GM18526 (cell line): ENCODE results near the gene CAMK2N1.

Experiments used
- POLR2A ChIP-seq: IDR thresholded peaks from 3 replicates; pipeline ENCODE4 v1.6.1; 2011; ENCODE audit not compliant: insufficient read length; ENCODE audit errors: extremely low read depth

CAMK2N1 gene

DNA sequence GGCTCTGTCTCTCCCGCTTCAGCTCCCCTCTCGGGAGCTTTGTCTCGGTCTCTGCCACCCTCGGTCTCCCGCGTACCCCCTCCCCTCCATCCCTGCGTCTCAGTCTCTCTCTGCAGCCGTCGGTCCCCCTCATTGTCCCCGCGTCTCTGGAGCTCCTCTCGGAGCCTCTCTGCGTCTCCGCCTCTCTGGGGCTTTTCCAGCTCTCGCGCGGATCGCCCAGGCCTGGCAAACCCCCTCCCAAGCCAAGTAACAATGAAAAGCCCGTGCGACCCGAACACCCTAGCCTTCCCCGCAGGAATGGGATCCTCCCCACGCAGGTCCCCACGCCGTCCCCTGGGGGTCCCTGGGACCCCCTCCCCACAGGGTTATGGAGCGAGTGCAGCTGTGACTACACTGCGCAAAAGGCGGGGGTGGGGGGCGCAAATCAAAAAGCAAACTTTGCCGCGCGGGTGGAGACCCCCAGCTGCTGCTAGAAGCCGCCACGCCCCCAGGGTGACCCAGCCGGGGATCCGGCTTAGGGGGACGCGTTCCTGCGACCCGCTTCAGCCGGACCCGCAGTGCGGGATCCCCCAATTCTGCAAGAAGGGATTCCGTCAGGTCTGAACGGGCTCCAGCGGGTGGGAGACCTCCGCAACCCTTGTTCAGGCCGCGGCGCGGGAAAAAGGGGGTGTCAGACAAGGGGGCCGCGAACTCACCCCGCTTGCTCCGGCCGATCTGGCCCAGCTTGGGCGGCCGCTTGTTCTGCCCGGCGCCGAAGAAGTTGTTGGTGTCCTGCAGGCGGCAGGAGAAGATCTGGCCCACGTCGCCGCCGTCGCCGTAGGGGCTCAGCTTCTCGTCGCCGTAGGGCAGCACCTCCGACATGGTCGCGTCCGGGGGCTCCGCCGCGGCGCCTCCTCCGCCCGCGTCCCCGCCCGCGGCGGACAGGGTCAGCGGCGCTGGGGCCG, 1.2 kb downstream of the CAMK2N1 start:
- TF ChIP-seq POLR2A: no peak

DNA sequence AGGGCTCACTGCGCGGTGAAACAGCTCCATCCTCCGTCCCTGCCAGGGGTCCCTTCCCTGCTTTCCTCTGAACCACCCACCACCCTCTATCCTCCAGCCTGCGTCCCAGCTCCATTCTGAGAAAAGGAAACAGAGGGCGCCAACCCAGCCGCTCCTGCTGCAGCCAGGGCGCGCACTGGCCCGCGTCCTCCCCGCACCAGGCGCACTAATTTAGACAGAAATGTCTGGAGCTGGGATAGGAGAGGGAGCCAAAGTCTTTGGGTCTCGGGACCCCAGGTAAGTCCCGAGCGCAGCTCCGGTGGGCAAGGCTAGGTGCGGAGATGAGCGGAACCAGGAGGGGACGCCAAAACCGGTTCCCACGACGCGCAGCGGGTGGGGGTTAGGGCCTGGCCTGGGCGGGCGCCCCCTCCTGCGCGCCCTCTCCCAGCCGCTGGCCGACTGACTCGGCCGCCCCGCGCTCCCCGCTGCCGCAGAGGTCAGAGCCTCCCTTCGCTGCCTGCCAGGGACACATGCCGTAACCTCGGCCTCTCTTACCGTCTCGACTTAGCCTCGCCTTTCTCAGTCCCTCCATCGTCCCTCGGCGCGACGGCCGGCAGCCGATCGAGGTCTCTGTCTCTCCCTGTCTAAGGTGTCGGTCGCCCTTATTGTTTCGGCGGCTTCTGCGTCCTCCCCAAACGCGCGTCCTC, 2.0 kb downstream of the CAMK2N1 start:
- no peak for TF ChIP-seq POLR2A

DNA sequence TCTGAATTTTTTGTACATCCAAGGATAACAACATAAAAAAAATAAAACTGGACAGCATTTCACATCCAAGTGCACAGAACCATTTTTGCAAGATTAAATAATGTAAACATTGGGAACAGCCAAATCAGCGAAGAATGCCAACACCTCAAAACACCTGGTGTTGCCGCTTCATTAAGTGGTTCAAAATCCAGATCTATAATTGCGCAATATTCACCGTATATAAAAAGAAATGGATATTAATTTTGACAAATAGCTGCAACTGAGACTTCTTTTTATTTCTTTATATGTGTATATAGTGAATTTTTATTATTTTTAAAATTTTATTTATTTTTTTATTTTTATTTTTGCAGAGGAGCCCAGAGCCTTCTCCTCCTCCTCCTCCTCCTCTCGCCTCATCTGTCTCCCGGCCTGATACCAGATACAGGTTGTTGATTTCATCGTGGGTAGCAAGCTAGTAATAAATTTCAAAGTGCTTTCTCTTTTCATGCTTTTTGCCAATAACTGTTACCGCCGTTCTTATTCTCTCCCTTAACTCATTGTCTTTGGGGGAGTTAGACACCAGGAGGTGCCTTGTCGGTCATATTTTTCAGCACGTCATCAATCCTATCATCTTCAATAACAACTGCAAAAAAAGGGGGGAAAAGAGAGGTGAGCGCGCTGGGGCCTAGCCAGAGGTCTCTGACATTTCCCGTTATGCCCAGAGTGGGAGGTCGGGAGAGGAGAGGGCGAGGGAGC, 2.7 kb downstream of the CAMK2N1 start:
- no peak for TF ChIP-seq POLR2A

DNA sequence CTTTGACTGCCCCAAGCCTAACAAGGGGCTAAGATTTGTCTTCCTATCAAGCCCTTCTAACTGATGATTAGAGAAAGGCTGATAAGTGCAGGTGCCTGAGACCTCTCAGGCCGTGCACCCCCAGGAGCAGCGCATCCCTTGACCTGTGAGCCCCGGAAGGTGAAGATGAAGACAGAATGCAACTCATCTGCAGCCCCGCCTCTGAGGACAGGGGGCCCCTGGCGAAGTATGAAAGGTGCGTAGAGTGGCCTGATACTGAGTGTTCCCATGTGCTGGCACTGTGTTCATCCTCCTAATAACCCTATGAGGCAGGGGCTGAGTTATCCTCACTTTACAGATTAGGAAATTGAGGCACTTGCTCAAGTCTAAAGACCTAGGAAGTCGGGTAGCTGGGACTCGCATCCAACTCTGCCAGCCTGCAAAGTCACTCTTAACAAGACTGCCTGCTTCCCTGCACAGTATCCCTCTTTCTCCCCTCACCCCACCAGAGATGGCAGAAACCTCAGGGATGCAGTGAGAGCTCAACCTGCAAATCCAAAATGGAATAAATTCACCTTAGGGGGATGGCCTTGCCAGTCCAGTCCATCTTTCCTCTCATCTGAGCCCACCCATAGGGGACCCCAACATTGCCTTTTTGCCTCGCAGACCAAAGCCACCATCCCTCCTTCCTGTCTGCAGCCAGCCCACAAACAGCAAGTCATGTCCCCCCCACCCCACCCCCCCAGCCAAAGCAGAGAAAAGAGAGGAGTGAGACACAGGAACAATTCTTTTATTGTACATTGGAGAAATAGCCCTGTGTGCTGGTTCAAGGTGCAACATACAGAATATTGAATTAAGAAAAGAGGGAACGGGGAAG, 4.1 kb downstream of the CAMK2N1 start:
- TF ChIP-seq POLR2A: no peak

DNA sequence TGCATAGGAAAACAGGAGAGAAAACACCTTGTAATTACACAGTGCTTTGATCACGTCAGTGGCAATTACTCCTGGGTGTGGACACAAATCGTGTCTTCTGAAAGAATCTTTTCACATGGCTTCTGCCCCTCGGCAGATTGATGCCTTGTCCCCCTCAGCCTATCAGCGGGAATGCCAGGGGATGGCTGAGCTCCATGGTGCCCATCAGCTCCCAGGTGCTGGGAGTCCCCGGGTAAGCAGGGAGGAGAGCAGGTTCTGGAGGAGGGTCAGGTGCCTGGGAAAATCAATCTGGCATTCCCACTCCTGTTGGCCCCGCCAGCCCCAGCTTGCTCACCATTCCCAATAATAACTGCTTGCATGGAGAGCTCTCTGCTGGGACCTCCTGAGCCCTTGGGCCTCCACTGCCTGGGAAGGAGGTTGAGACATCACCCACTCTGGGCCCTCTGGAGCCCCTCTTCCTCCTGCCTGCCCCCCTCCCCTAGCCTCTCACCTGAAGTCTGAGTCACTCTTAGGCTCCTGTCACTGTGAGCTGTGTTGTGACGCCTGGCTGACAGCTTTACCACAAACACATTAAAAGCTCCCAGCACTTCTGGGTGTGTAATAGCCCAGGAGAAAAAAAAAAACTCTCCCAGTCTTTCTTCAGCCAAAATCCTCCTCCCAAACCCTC, 4.9 kb downstream of the CAMK2N1 start:
- TF ChIP-seq POLR2A: no peak

DNA sequence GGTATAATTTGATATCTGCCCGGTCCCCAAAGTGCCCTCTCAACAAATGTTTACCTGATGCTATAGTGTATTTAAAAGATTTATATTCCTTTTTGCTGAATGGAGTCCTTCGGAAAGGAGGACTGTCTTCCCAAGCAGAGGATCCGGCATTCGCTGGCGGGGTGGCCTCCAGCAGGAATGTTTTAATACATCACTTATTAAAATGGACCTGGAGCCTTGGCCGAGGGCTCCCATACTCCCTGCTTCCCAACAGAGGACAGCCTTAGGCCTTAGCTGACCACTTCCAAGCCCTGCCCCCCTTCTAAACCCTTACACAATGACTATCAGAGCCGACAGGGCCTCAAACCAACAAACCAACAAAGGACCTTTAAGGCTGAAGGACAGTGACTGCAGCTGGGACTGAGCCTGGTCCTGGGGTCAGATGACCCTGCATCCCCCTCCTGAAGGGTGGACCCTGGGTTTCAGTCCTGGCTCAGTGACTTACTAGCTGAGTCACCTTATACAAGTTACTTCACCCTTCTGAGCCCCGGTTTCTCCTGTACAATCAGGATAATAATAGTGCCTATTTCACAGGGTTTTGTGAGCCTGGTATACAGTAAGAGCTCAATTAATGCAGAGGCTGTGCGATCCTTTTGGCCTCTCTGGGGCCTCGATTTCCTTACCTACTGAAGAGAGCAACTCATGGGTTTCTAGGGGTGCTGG, 5.6 kb downstream of the CAMK2N1 start:
- no peak for TF ChIP-seq POLR2A

DNA sequence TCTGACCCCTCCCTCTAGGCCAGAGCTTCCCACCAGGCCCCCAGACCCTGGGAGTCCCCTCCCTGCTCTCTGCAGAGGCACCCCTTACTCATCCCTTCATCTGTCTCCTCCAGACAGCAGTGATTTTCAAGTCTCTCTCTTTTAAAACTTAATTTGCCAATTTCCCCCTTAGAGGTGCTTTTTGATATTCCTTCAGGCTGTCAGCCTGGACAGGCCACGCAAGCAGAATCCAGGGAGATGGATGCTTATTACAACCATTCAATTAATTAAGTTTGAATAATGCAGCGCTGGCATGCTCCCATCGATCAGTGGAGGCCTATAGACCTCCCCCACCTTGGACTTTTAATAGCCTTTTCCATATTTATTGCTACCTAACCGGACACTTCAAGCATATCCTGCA, 6.2 kb downstream of the CAMK2N1 start:
- TF ChIP-seq POLR2A: no peak

DNA sequence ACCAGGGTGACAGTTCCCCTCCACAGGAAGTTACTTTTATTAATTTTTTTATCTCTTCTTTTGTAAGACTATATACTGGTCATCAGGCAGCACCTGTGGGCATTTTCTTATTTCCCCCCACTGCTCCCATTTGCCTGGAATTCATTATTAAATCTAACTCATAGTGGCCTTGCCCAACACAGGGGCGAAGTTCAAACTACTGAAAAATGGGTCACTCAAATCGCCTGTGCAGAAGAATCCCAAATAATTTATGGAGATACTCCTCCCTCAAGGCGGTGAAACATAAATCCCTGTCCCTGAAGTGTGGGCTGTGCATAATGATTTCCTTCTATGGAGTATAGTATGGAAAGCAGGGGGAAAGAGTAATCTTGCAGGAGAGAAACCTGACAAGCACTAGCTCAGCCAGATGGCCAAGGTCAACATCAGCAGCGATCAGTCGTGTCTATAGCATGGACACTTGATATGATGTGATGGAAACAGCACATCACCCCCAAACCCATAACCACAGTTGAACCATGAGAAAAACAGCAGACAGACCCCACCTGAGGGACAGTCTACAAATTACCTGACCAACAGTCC, 7.9 kb downstream of the CAMK2N1 start:
- TF ChIP-seq POLR2A: no peak

DNA sequence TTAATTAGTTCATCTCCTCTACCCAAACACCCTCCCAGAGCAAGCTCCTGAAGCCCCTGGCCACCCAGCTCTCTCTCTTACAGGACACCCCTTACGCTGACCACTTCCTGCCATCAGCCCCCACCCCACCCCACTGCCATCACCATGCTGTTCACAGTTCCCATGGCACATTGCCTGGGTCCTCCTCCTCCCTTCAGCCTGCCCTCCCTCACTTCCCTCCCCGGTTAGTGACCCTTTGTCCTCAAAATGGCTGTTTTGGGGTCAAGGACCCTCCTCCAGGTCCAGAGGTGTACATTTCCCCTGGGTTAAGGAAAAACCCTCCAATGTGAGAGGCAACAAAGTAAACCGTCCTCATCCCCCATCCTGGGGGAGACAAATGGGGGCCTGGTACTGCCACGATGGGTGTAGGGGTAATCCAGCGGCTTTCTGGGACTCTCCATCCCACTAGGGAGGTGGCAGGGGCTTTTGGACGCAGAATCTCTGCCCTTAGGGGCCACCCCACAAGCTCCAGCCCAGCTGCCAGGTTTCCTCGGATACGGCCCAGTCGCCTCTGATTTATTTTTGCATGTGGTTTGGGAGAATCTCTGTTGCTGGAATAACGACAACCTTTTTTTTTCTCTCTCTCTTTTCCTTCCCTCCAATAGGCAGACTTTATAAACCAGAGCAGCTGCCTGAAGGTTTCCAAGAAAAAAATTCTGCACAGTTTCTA, 8.5 kb downstream of the CAMK2N1 start:
- TF ChIP-seq POLR2A: no peak

DNA sequence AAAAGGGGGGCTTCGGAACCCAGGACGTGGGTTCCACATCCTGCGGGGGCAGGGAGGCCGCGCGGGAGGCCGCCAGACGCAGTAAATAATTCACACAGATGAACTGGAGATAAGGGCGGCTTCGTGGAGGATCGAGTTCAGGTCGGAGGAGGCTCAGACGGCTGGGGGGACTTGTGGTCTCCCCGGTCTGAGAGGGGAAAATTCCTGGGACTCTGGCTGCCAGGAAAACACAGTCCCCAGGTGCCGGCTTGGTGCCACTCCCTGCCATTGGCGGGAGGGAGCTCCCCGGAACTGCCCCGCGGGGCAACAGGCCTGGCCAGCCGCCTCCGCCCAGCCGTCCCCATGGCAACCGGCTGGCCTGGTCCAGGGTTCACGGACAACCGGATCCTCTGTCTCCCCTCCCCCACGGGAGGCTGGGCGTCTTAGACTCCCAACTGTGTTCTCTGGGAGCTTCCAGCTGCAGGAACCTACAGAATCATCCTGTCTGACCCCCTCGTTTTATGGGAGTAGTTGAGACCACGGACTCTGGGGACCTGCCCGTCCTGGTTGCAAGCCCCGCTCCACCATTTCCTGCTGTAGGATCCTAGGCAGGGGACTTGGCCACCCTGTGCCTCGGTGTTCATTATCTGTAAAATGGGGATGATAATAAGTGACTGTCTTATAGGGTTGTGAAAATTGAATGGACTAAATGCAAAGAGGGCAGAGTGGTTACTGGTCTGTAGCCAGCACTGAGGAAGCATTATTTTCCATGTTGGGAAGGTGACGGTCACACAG, 9.6 kb downstream of the CAMK2N1 start:
- TF ChIP-seq POLR2A: no peak

DNA sequence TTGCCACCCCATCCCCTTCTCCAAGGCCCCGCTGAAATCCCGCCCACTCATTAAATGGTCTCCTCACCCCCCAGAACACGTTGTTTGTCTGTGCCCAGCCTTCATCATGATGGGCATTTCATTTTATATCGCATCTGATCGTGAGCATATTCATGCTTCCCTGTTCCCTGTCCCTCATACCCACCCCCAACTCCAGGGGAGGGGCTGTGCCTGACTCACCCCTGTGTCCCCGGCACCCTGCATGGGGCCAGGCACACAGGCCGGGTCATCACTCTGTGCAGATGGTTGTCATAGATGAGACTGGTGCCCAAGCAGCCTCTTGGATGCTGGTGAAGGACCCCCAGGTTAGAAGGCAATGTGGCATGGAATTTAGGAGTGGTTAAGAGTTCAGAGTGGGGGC, 11.0 kb downstream of the CAMK2N1 start:
- TF ChIP-seq POLR2A: no peak

DNA sequence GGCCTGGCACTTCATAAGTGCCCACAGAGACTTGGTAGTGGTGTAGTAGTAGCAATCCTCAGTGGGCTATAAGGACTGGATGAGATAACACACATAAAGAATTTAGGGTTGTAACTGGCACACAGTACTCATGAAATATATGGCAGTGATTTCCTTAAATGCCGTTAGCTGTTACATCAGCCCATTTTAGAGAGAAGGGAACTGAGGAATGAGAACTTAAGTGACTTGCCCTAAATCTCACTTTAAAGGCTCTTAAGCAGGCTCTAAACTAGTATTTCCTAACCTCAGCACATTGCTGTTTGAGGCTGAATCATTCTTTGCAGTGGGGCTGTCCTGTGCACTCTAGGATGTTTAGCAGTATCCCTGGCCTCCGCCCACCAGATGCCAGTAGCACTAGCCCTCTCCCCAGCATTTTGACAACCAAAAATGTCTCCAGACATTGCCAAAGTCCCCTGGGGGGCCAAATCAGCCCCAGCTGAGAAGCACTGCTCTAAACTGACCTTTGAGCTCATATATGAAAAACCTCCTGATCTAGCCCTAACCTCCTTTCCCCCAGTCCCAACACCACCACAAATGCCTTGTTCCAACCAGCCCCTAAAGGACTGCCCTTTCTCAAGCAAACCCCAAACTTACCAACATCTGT, 11.6 kb downstream of the CAMK2N1 start:
- no peak for TF ChIP-seq POLR2A

DNA sequence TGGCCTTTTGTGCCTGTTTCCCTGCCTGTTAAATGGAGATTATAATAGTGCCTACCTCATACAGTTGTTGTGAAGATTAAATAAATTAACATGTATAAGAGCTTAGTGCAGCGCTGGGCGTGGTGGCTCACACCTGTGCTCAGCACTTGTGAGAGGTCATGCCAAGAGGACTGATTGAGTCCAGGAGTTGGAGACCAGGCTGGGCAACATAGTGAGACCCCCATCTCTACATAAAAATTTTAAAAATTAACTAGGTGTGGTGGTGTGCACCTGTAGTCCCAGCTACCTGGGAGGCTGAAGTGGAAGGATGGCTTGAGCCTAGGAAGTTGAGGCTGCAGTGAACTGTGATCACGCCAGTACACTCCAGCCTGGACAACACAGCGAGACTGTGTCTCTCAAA, 12.1 kb downstream of the CAMK2N1 start:
- no peak for TF ChIP-seq POLR2A
